ENCODE results near the gene HMOX2.

HMOX2 gene

GRCh38 chr16:4513881-4514280 lies 37.7 kb downstream of the HMOX2 start:
- Histone ChIP-seq H3K27me3 (no peaks in the 10 kb centered on the region), H3K4me1 (ENCODE audit: control insufficient read depth in 1 of 2, insufficient read depth in 1 of 2, low read depth in 1 of 2, low read length in 1 of 2) (peaks cover 24 to 36% of the 10 kb centered on the region in 2 experiments), H3K36me3 (peaks cover 57% of the 10 kb centered on the region), H3K9me3 (no peaks in the 10 kb centered on the region), H3K27ac (peak overlapping the region; percentile 66), H3K4me3 (ENCODE audit: low read depth in 1 of 2, low read length in 1 of 2) (no peak overlapping the region)
- no peak for TF ChIP-seq CTCF (IDR thresholded peaks at IDR 0.05)

- H3K36me3 ChIP-seq, result peaks cover 50% of the 10 kb centered on the region
- H3K4me1 ChIP-seq (ENCODE audit: control insufficient read depth in 1 of 2, insufficient read depth in 1 of 2, low read depth in 1 of 2, low read length in 1 of 2), result peaks cover 24 to 36% of the 10 kb centered on the region in 2 experiments
- H3K27ac ChIP-seq, result peak overlapping the region; percentile 66
- H3K4me3 ChIP-seq (ENCODE audit: low read depth in 1 of 2, low read length in 1 of 2), result no peak overlapping the region
- TF ChIP-seq CTCF (IDR thresholded peaks at IDR 0.05), result no peak
- H3K27me3 ChIP-seq, result no peaks in the 10 kb centered on the region
- no peaks in the 10 kb centered on the region for H3K9me3 ChIP-seq
Observed at GRCh38 chr16:4514606-4515005, 38.4 kb downstream of the HMOX2 start.

GRCh38 chr16:4515611-4516233 lies 39.5 kb downstream of the HMOX2 start:
- Histone ChIP-seq H3K27ac (peak overlapping the region; percentile 66), H3K4me3 (ENCODE audit: low read depth in 1 of 2, low read length in 1 of 2) (peak overlapping the region in 1 of 2 experiments; percentile 0), H3K9me3 (no peaks in the 10 kb centered on the region), H3K27me3 (no peaks in the 10 kb centered on the region), H3K36me3 (peaks cover 41% of the 10 kb centered on the region), H3K4me1 (ENCODE audit: control insufficient read depth in 1 of 2, insufficient read depth in 1 of 2, low read depth in 1 of 2, low read length in 1 of 2) (peaks cover 24 to 35% of the 10 kb centered on the region in 2 experiments)
- TF ChIP-seq CTCF (IDR thresholded peaks at IDR 0.05), result peak; percentile 16

- no peak overlapping the region for H3K4me3 ChIP-seq (ENCODE audit: low read depth in 1 of 2, low read length in 1 of 2)
- H3K4me1 ChIP-seq (ENCODE audit: control insufficient read depth in 1 of 2, insufficient read depth in 1 of 2, low read depth in 1 of 2, low read length in 1 of 2), result peaks cover 23 to 31% of the 10 kb centered on the region in 2 experiments
- peaks cover 17% of the 10 kb centered on the region for H3K36me3 ChIP-seq
- TF ChIP-seq CTCF (IDR thresholded peaks at IDR 0.05), result no peak
- H3K27me3 ChIP-seq, result no peaks in the 10 kb centered on the region
- no peaks in the 10 kb centered on the region for H3K9me3 ChIP-seq
- H3K27ac ChIP-seq, result no peak overlapping the region
Observed at GRCh38 chr16:4517812-4518680, 41.8 kb downstream of the HMOX2 start.

- H3K9me3 ChIP-seq, result no peaks in the 10 kb centered on the region
- H3K36me3 ChIP-seq, result peaks cover 3% of the 10 kb centered on the region
- no peak overlapping the region for H3K4me3 ChIP-seq (ENCODE audit: low read depth in 1 of 2, low read length in 1 of 2)
- H3K27me3 ChIP-seq, result no peaks in the 10 kb centered on the region
- no peak for TF ChIP-seq CTCF (IDR thresholded peaks at IDR 0.05)
- H3K27ac ChIP-seq, result no peak overlapping the region
- H3K4me1 ChIP-seq (ENCODE audit: control insufficient read depth in 1 of 2, insufficient read depth in 1 of 2, low read depth in 1 of 2, low read length in 1 of 2), result peaks cover 23 to 26% of the 10 kb centered on the region in 2 experiments
Observed at GRCh38 chr16:4519274-4520058, 43.3 kb downstream of the HMOX2 start.

Data from neutrophil (primary cell).